ENCODE results near the gene SPACA6. TPM values are rescaled to one million over a fixed set of nuclear protein-coding genes. Genes with fewer than 3 reads are reported as not detected.

Gene SPACA6
- total and polyA plus RNA-seq, 2 of the 8 experiments (the other 6 are each of a cell fraction or from before 2014, with no cell fraction given), result 7.1 to 7.5 TPM

- Histone ChIP-seq H2BK120ac (replicated peaks; ENCODE audit: low read depth, low read length) (no peak overlapping the region), H3K18ac (ENCODE audit: extremely low read depth, low read length) (no peak overlapping the region), H2AK5ac (ENCODE audit: low read depth, low read length) (no peak overlapping the region), H3K23ac (ENCODE audit: insufficient read length) (no peak overlapping the region), H3K23me2 (ENCODE audit: low read depth, low read length) (peaks cover 9% of the 10 kb centered on the region; the same call in 1 of the 2 replicates), H3K4me1 (replicated peaks in 1 of 4; ENCODE audit: control insufficient read depth in 3 of 4, insufficient read depth in 4 of 4, low read length in 3 of 4) (peaks cover 0 to 6% (median 2%) of the 10 kb centered on the region in 4 experiments; a peak in 3 of 7 replicates), H3K79me2 (ENCODE audit: control insufficient read depth in 1 of 2, insufficient read depth in 2 of 2, low read length in 2 of 2) (no peaks in the 10 kb centered on the region), H4K20me1 (replicated peaks in 1 of 2; ENCODE audit: control insufficient read depth in 1 of 2, insufficient read depth in 2 of 2, low read length in 2 of 2) (no peaks in the 10 kb centered on the region), H3K27me3 (replicated peaks in 1 of 4; ENCODE audit: control insufficient read depth in 3 of 4, extremely low read depth in 1 of 4, insufficient read depth in 3 of 4, low read length in 3 of 4) (peaks cover 9 to 29% (median 18%) of the 10 kb centered on the region in 4 experiments), H4K5ac (ENCODE audit: insufficient read length, low read depth, low read length) (no peak overlapping the region), H2AFZ (ENCODE audit: low read length) (no peak overlapping the region), H3K56ac (replicated peaks; ENCODE audit: insufficient read length, low read depth, low read length) (no peak overlapping the region), H3K9ac (replicated peaks in 1 of 4; ENCODE audit: extremely low read depth in 1 of 4, low read depth in 3 of 4, low read length in 3 of 4) (no peak overlapping the region), H3K14ac (ENCODE audit: insufficient read length) (no peak overlapping the region), H3K79me1 (ENCODE audit: low read depth, low read length) (no peaks in the 10 kb centered on the region), H2BK20ac (ENCODE audit: low read length) (no peak overlapping the region), H3K9me3 (ENCODE audit: insufficient read depth in 2 of 2, low read depth in 1 of 2, low read length in 1 of 2) (no peaks in the 10 kb centered on the region), H2BK12ac (ENCODE audit: low read depth, low read length) (no peak overlapping the region), H4K91ac (replicated peaks; ENCODE audit: insufficient read length, low read length) (no peak overlapping the region), H3K27ac (ENCODE audit: low read depth, low read length) (no peak overlapping the region), H4K8ac (ENCODE audit: extremely low read depth, insufficient read depth, low read length) (no peak overlapping the region), H3K4ac (replicated peaks; ENCODE audit: insufficient read length, low read depth, low read length) (no peak overlapping the region), H3K4me2 (ENCODE audit: insufficient read depth in 1 of 2, low read depth in 2 of 2, low read length in 2 of 2) (no peak overlapping the region), H2BK5ac (ENCODE audit: low read depth, low read length) (no peak overlapping the region), H3K4me3 (ENCODE audit: extremely low read depth in 1 of 4, insufficient read depth in 2 of 4, low read depth in 3 of 4, low read length in 4 of 4) (no peak overlapping the region), H2BK15ac (ENCODE audit: low read length) (no peak overlapping the region), H3K36me3 (ENCODE audit: control insufficient read depth in 2 of 4, insufficient read depth in 4 of 4, low read length in 3 of 4) (no peaks in the 10 kb centered on the region)
- CTCF ChIA-PET (ENCODE audit: partially characterized antibody), result interaction anchor here (0.6 kb wide), 1 partner anchor 10 kb away, joined by 3 read pairs; no protein-coding TSS in a partner anchor
- no peak for FAIRE-seq
- 80% methylated on average over 2 of the region's 2 CpGs; no CpG with 5 or more reads in 1 of the 2 experiments for WGBS, 2 experiments (ENCODE audit: extremely low coverage in 1 of 2, insufficient coverage in 1 of 2, insufficient read length in 1 of 2, insufficient replicate concordance in 2 of 2, low coverage in 1 of 2, low lambda C conversion rate in 2 of 2, missing lambda C conversion rate in 1 of 2)
- DNase-seq (ENCODE audit: low read depth in 1 of 2, low spot score in 2 of 2), result no peak
- POLR2A ChIA-PET (ENCODE audit: partially characterized antibody), result no interaction called here
- TF ChIP-seq MAX (IDR thresholded peaks at IDR 0.05) (no peak), MAFK (IDR thresholded peaks at IDR 0.05; ENCODE audit: low read depth, low read length) (no peak), CHD1 (IDR thresholded peaks at IDR 0.05; ENCODE audit: low read depth, low read length) (no peak), HDAC6 (IDR thresholded peaks at IDR 0.05; ENCODE audit: low read depth, low read length) (no peak), RNF2 (IDR thresholded peaks at IDR 0.05; ENCODE audit: borderline replicate concordance, low read depth, low read length, missing control alignments, poor library complexity, severe bottlenecking) (no peak), CBX5 (IDR thresholded peaks at IDR 0.05; ENCODE audit: low read depth, low read length) (no peak), SAP30 (IDR thresholded peaks at IDR 0.05; ENCODE audit: insufficient read depth, insufficient replicate concordance, low read length) (no peak), RAD21 (IDR thresholded peaks at IDR 0.05 in 1 of 2, conservative IDR thresholded peaks at IDR 0.05 in 1 of 2; ENCODE audit: low read depth in 2 of 2, low read length in 2 of 2) (no peak), POLR2A (IDR thresholded peaks at IDR 0.05; ENCODE audit: control extremely low read depth in 1 of 2, low read depth in 2 of 2, low read length in 2 of 2) (no peak), SUZ12 (IDR thresholded peaks at IDR 0.05; ENCODE audit: low read length) (no peak), SIN3A (conservative IDR thresholded peaks at IDR 0.05 in 1 of 2, IDR thresholded peaks at IDR 0.05 in 1 of 2; ENCODE audit: low read depth in 1 of 2, low read length in 2 of 2) (no peak), KDM5A (IDR thresholded peaks at IDR 0.05; ENCODE audit: low read length) (no peak)
These were observed 29.4 kb downstream of the SPACA6 start for GRCh38 chr19:51722492-51722891.
